Measurements from ENCODE around the gene CCM2L. TPM values are rescaled to one million over a fixed set of nuclear protein-coding genes. Genes with fewer than 3 reads are reported as not detected.

CCM2L gene
- total and polyA plus RNA-seq, 7 donors = 3.3 to 7.3 (median 4.0) TPM

DNA sequence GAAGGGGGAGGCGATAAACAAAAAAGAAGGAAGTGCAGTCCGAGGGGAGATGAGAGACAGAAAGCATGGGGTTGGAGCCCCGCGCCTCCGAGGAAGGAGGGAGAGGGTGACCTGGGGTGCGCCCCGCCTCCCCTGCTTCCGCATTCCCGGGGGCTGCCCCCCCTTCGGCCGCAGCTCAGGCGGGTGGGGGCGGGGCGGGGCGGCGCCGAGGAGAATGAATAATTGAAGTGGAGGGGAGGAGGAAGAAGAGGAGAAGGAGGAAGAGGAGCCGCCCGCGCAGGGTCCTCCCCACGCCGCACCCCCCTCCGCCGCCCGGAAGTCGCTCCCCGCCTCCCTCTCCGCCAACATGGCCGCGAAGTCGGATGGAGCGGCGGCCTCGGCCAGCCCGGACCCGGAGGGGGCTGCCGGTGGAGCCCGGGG, 42.4 kb upstream of the CCM2L start, which contains the start of gene XKR7:
Gene XKR7, plus strand, starts transcription at position 322 of the 420 bp plus-strand sequence. Its CDS starts 25 bp downstream, at position 347.
- Histone ChIP-seq H3K4me1 (no peaks in the 10 kb centered on the region), H3K9me3 (no peaks in the 10 kb centered on the region), H3K36me3 (ENCODE audit: insufficient read depth in 1 of 2, low read depth in 1 of 2) (no peaks in the 10 kb centered on the region), H3K27ac (no peak within 1 kb of the TSS), H3K4me3 (no peak within 1 kb of the TSS), H3K27me3 (ENCODE audit: insufficient read depth in 3 of 3, low read length in 2 of 3) (peaks cover 0 to 67% (median 10%) of the 10 kb centered on the region in 3 donors)
- TF ChIP-seq, protein P1, sequence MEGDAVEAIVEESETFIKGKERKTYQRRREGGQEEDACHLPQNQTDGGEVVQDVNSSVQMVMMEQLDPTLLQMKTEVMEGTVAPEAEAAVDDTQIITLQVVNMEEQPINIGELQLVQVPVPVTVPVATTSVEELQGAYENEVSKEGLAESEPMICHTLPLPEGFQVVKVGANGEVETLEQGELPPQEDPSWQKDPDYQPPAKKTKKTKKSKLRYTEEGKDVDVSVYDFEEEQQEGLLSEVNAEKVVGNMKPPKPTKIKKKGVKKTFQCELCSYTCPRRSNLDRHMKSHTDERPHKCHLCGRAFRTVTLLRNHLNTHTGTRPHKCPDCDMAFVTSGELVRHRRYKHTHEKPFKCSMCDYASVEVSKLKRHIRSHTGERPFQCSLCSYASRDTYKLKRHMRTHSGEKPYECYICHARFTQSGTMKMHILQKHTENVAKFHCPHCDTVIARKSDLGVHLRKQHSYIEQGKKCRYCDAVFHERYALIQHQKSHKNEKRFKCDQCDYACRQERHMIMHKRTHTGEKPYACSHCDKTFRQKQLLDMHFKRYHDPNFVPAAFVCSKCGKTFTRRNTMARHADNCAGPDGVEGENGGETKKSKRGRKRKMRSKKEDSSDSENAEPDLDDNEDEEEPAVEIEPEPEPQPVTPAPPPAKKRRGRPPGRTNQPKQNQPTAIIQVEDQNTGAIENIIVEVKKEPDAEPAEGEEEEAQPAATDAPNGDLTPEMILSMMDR (IDR thresholded peaks at IDR 0.05) = no peak
- intact Hi-C loops (cut with DNase I) = no loop called here
- 0 to 2% (median 1%) methylated on average over 6 to 33 of the region's 38 CpGs for WGBS, 3 donors
- DNase-seq (no peak), ATAC-seq (no peak)

DNA sequence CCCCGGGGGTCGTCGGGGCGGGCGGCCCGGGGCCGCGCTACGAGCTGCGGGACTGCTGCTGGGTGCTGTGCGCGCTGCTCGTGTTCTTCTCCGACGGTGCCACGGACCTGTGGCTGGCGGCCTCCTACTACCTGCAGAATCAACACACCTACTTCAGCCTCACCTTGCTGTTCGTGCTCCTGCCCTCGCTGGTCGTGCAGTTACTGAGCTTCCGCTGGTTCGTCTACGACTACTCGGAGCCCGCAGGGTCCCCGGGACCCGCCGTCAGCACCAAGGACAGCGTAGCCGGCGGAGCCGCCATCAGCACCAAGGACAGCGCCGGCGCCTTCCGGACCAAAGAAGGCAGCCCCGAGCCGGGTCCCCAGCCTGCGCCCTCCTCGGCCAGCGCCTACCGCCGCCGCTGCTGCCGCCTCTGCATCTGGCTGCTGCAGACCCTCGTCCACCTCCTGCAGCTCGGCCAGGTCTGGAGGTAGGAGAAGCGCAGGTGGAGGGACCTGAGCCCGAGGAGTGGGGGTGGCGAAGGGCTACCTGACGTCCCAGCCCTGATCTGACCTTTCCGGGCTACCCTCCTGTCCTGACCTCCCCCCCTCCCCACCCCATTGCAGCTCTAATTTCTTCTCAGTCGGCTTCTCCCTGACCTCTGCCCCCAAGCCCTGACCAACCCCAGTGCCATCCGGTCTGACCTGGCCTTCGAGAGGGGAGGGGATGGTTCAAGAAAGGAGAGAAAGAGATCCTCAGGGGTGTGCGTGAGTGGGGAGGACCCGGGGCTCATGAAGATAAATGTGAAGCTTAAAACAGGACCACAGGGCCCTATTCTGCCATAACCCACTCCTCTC, 41.7 kb upstream of the CCM2L start:
- peak; percentile 65 to 84 for DNase-seq
- no peaks in the 10 kb centered on the region for H3K36me3 ChIP-seq (ENCODE audit: insufficient read depth in 1 of 2, low read depth in 1 of 2)
- TF ChIP-seq, protein P1 (IDR thresholded peaks at IDR 0.05) = no peak
- intact Hi-C loops (cut with DNase I) = no loop called here
- ATAC-seq = peak; percentile 70 to 84 (median 80)
- H3K9me3 ChIP-seq = no peaks in the 10 kb centered on the region
- no peak overlapping the region for H3K27ac ChIP-seq
- 0 to 3% (median 2%) methylated on average over 41 to 57 of the region's 57 CpGs for WGBS, 3 donors
- no peak overlapping the region for H3K4me3 ChIP-seq
- no peaks in the 10 kb centered on the region for H3K4me1 ChIP-seq
- H3K27me3 ChIP-seq (ENCODE audit: insufficient read depth in 3 of 3, low read length in 2 of 3) = peaks cover 0 to 66% (median 10%) of the 10 kb centered on the region in 3 donors

DNA sequence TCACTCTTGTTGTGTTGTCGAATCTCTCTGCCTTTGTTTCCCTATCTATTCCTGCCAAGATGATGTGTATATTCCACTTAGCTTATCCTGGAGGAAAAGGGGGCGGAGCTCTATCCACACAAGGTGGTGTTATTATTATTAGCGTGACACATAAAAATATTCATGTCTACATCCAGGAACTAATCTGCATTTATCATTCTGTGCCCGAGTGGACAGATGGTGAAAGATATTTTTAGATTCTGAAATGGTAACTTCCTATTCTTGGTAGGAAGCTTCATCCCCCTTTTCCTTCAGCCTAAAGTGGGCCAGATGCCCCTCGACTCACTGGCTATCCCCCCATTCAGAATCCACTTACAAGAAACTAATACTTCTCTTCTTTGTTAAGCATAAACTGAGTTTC, 40.2 kb upstream of the CCM2L start:
- DNase-seq (no peak), ATAC-seq (no peak)
- intact Hi-C loops (cut with DNase I) = no loop called here
- Histone ChIP-seq H3K9me3 (no peaks in the 10 kb centered on the region), H3K27ac (no peak overlapping the region), H3K27me3 (ENCODE audit: insufficient read depth in 3 of 3, low read length in 2 of 3) (peaks cover 0 to 63% (median 7%) of the 10 kb centered on the region in 3 donors), H3K36me3 (ENCODE audit: insufficient read depth in 1 of 2, low read depth in 1 of 2) (no peaks in the 10 kb centered on the region), H3K4me1 (no peaks in the 10 kb centered on the region), H3K4me3 (no peak overlapping the region)
- WGBS, 3 donors = 54 to 64% (median 63%) methylated on average over 5 of the region's 5 CpGs
- TF ChIP-seq, protein P1 (IDR thresholded peaks at IDR 0.05) = no peak

DNA sequence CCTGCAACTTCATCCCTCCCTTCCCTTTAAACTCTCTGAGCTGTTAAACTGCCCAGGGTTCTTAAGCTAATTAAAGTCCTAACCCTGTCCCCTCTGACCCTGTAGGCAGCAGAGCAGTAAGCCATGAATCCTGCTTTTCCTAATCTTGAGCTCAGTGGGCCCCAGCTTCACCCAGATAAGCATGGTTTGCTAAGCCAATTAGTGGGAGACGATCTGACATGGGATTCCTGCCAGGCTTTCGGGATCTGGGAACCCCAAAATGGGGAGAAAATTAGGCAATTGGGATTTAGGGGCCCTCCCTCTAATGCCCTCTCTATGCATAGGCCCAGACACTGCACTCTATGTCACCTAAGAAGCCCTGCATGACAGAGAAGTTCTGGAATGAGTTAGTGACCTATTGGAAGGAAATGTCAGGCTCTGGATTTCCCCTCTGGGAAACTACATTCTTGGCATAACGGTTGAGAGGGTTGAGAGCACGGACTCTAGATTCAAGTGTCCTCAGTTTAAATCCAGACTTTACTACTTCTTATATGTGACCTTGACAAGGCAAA, 37.7 kb upstream of the CCM2L start:
- TF ChIP-seq, protein P1 (IDR thresholded peaks at IDR 0.05) = no peak
- no peaks in the 10 kb centered on the region for H3K4me1 ChIP-seq
- DNase-seq (no peak), ATAC-seq (no peak)
- H3K36me3 ChIP-seq (ENCODE audit: insufficient read depth in 1 of 2, low read depth in 1 of 2) = no peaks in the 10 kb centered on the region
- H3K9me3 ChIP-seq = no peaks in the 10 kb centered on the region
- no peak overlapping the region for H3K27ac ChIP-seq
- intact Hi-C loops (cut with DNase I) = no loop called here
- peaks cover 0 to 44% (median 6%) of the 10 kb centered on the region in 3 donors for H3K27me3 ChIP-seq (ENCODE audit: insufficient read depth in 3 of 3, low read length in 2 of 3)
- H3K4me3 ChIP-seq = no peak overlapping the region
- 15 to 24% (median 21%) methylated on average over 4 of the region's 4 CpGs for WGBS, 3 donors

All from psoas muscle (tissue), 8 donors.